ENCODE data around the gene BTBD1. TPM values are rescaled to one million over a fixed set of nuclear protein-coding genes. Genes with fewer than 3 reads are reported as not detected.
"Not testable (repeated sequence)": the region's sequence is repeated elsewhere in the genome, so short reads cannot be mapped to it uniquely, and the experiment has no call there.

BTBD1 gene
- total RNA-seq, 1 donor from 2014 or later, result 38.7 TPM

GRCh38 chr15:83098079-83098478, 31.0 kb upstream of the BTBD1 start:
- H3K4me3 Mint-ChIP-seq (ENCODE audit: low read depth), result no peak overlapping the region

GRCh38 chr15:83094583-83094982, 27.5 kb upstream of the BTBD1 start:
- no peaks in the 10 kb centered on the region for H3K36me3 Mint-ChIP-seq (ENCODE audit: insufficient read depth)
- H3K9me3 Mint-ChIP-seq (ENCODE audit: low read depth), result peaks cover 4% of the 10 kb centered on the region
- TF ChIP-seq CTCF (IDR thresholded peaks at IDR 0.05; ENCODE audit: unreplicated experiment), result no peak
- H3K27me3 Mint-ChIP-seq, result peaks cover 22% of the 10 kb centered on the region
- no peak overlapping the region for H3K4me3 Mint-ChIP-seq (ENCODE audit: low read depth)
- no peak overlapping the region for H3K27ac Mint-ChIP-seq
- no peak for DNase-seq (ENCODE audit: low spot score, unreplicated experiment)
- no peaks in the 10 kb centered on the region for H3K4me1 Mint-ChIP-seq (ENCODE audit: low read depth)

More at GRCh38 chr15:83098079-83098478, 31.0 kb upstream of the BTBD1 start:
- H3K27me3 Mint-ChIP-seq, result peaks cover 29% of the 10 kb centered on the region
- no peak for TF ChIP-seq CTCF (IDR thresholded peaks at IDR 0.05; ENCODE audit: unreplicated experiment)
- no peak for DNase-seq (ENCODE audit: low spot score, unreplicated experiment)
- no peaks in the 10 kb centered on the region for H3K4me1 Mint-ChIP-seq (ENCODE audit: low read depth)
- no peaks in the 10 kb centered on the region for H3K36me3 Mint-ChIP-seq (ENCODE audit: insufficient read depth)
- H3K27ac Mint-ChIP-seq, result no peak overlapping the region
- peaks cover 4% of the 10 kb centered on the region for H3K9me3 Mint-ChIP-seq (ENCODE audit: low read depth)

- peaks cover 4% of the 10 kb centered on the region for H3K9me3 Mint-ChIP-seq (ENCODE audit: low read depth)
- H3K27me3 Mint-ChIP-seq, result peaks cover 20% of the 10 kb centered on the region
- DNase-seq (ENCODE audit: low spot score, unreplicated experiment), result no peak
- H3K27ac Mint-ChIP-seq, result no peak overlapping the region
- no peaks in the 10 kb centered on the region for H3K4me1 Mint-ChIP-seq (ENCODE audit: low read depth)
- no peak for TF ChIP-seq CTCF (IDR thresholded peaks at IDR 0.05; ENCODE audit: unreplicated experiment)
- H3K4me3 Mint-ChIP-seq (ENCODE audit: low read depth), result no peak overlapping the region
- H3K36me3 Mint-ChIP-seq (ENCODE audit: insufficient read depth), result no peaks in the 10 kb centered on the region
Observed at GRCh38 chr15:83092309-83092976, 25.4 kb upstream of the BTBD1 start.

- DNase-seq (ENCODE audit: low spot score, unreplicated experiment); H3K36me3 Mint-ChIP-seq (ENCODE audit: insufficient read depth); H3K9me3 Mint-ChIP-seq (ENCODE audit: low read depth); H3K4me3 Mint-ChIP-seq (ENCODE audit: low read depth); H3K4me1 Mint-ChIP-seq (ENCODE audit: low read depth); H3K27ac Mint-ChIP-seq: not testable (repeated sequence)
- peaks cover 17% of the 10 kb centered on the region for H3K27me3 Mint-ChIP-seq
Observed at GRCh38 chr15:83091965-83092308, 24.9 kb upstream of the BTBD1 start.

GRCh38 chr15:83090465-83090864, 23.4 kb upstream of the BTBD1 start:
- no peak overlapping the region for H3K27ac Mint-ChIP-seq
- H3K4me1 Mint-ChIP-seq (ENCODE audit: low read depth), result no peaks in the 10 kb centered on the region
- H3K27me3 Mint-ChIP-seq, result peaks cover 13% of the 10 kb centered on the region
- no peak overlapping the region for H3K4me3 Mint-ChIP-seq (ENCODE audit: low read depth)
- DNase-seq (ENCODE audit: low spot score, unreplicated experiment), result no peak
- TF ChIP-seq CTCF (IDR thresholded peaks at IDR 0.05; ENCODE audit: unreplicated experiment), result no peak
- H3K9me3 Mint-ChIP-seq (ENCODE audit: low read depth), result no peaks in the 10 kb centered on the region
- H3K36me3 Mint-ChIP-seq (ENCODE audit: insufficient read depth), result no peaks in the 10 kb centered on the region

GRCh38 chr15:83088876-83089275, 21.8 kb upstream of the BTBD1 start:
- no peak overlapping the region for H3K27ac Mint-ChIP-seq
- H3K27me3 Mint-ChIP-seq, result peaks cover 13% of the 10 kb centered on the region
- no peak overlapping the region for H3K4me3 Mint-ChIP-seq (ENCODE audit: low read depth)
- TF ChIP-seq CTCF (IDR thresholded peaks at IDR 0.05; ENCODE audit: unreplicated experiment), result no peak
- no peaks in the 10 kb centered on the region for H3K9me3 Mint-ChIP-seq (ENCODE audit: low read depth)
- H3K36me3 Mint-ChIP-seq (ENCODE audit: insufficient read depth), result no peaks in the 10 kb centered on the region
- no peak for DNase-seq (ENCODE audit: low spot score, unreplicated experiment)
- no peaks in the 10 kb centered on the region for H3K4me1 Mint-ChIP-seq (ENCODE audit: low read depth)

Measured in progenitor cell of endocrine pancreas (in vitro differentiated cells).